GM21723 (cell line): ENCODE results near the gene CFAP299.
"Not testable (repeated sequence)": the region's sequence is repeated elsewhere in the genome, so short reads cannot be mapped to it uniquely, and the experiment has no call there.

Source experiments
- ATAC-seq: cut with Tn5 transposase; IDR thresholded peaks from one replicate; pipeline ENCODE4 v1.9.1; 2021; ENCODE audit warnings: mild to moderate bottlenecking, moderate library complexity; ENCODE audit not compliant: unreplicated experiment

The CFAP299 gene

DNA sequence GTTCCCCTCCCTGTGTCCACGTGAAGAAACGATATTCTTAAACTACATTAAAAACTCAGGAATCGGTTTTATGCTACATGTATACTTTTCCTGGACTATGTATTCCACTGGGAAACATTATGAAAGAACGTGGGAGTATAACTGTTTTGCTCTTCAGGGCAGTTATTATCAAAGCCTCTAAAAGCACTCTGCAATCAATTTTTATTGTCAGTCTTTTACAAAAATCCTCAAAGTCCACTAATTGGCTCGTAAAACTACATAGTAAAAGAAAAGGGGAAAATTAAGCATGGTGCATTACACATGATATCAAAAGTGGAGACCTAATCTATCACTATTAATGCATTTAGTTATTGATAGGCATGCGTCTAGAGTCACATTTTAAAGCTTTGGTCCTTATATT lies 11.4 kb upstream of the CFAP299 start:
- ATAC-seq = no peak

DNA sequence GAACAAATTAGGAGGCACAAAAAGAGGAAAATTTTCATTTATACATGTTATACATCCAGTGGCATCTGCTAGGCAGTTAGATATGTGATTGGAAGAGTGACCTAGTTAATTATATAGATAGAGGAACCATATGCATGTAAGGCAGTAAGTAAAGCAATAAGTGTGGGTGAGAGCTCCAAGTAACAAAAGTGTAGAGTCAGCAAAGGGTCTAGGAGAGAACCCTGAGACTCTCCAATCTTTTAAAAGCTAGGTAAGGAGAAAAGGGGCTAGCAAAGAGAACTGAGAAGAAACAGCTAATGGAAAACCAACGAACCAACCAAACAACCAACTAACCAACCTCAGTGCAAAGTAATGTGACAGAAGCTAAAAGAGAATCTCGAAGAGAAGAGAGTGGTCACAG lies 3.8 kb upstream of the CFAP299 start:
- no peak for ATAC-seq

DNA sequence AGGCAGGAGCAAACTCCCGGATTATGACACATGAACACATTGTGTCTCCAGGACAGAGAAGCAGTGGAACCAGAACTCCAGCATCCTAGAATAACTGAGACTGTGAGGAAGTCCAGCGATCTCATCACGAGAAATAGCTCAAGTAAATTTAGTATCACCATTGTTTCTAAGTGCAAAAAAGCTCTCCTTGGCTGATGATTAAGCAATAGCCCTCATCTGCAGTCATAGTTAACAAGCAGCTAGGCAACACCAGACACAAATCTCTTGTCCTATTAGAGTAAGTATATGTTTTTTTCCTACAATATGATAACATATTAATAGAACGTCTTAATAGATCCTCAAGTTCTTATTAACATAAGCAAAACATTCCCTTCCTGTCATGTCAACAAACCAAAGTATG lies 2.4 kb upstream of the CFAP299 start:
- ATAC-seq = no peak

DNA sequence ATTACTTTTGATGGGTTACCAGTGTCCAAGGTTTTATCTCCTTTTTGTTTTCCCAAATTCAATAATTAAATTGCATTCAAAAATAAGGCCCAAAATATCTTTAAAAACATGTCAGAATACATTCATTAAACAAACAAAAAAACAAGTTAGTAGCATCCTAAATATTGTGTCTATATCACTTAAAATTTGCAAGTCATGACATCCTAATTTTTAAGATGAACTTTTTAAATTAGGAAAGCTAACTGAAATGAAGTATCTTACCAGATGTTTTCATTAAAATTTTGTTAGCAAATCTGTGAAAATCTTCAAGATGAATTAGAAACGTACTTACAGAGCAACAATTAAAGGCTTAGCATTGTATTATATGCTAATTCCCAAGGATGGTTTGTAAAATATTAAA lies 962 bp upstream of the CFAP299 start:
- ATAC-seq = no peak

DNA sequence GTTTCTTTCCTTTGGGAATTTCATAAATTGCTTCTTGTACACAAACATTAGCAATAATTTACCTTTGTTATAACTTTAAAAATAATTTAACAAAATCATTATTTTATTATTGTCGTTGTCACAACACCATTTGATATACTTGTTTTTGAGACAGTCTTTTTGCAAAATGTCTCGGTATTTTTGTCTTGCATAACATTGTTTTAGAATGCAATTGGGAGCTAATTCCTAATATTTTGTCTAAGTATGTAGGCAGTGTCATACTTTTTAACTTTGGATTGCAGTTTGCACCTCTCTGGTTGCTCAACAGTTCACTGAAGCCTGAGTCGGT lies 340 bp upstream of the CFAP299 start:
- no peak for ATAC-seq

DNA sequence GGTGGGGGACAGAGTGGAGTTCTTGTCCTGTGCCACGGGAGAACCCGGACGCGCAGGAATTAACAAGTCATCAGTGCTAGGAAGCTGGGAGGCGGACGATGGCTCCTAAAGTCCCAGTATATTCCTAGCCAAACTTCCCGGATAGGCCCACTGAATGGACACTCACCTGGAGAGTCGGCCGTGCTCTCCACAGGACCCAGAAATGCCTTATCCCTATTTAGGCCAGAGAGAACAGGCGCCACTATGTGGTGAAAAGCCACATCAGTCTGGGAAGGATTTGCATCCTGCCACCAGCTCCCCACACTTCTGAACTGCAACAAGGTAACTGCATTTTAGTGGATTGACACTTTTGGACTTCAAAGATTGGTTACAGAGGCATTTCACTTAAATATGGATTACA lies 1.1 kb downstream of the CFAP299 start:
- ATAC-seq = no peak

DNA sequence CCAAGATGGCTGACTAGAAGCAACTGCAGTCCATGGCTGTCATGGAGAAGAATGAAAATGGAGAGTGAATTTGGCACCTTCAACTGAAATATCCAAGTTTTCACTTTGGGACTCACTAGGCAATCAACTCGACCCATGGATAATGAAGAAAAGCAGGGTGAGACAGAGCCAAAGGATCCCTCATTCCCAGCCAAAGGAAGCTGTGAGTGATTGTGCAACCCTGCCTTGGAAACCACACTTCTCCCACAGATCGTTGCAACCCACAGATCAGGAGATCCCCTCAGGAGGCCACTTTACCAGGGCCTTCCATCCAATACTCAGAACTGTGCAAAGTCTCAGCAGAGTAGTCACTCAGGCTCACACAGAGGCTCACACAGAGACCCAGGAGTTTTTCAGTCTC lies 4.5 kb downstream of the CFAP299 start:
- no peak for ATAC-seq

DNA sequence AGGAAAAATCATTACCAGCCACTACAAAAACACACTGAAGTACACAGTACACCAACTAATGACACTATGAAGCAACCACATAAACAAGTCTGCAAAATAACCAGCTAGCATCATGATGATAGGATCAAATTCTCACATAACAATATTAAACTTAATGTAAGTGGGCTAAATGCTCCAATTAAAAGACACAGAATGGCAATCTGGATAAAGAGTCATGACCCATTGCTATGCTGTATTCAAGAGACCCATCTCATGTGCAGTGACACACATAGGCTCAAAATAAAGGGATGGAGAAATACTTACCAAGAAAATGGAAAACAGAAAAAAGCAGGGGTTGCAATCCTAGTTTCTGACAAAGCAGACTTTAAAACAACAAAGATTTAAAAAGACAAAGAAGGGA lies 7.2 kb downstream of the CFAP299 start:
- ATAC-seq = not testable (repeated sequence)

DNA sequence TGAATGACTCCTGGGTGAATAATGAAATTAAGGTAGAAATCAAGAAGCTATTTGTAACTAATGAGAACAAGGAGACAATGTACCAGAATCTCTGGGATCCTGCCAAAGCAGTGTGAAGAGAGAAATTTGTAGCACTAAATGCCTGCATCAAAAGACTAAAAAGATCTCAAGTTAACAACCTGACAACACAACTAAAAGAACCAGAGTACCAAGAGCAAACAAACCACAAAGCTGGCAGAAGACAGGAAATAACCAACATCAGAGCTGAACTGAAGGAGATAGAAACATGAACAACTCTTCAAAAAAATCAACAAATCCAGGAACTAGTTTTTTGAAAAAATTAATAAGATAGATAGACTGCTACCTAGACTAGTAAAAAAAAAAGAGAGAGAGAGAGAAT lies 8.4 kb downstream of the CFAP299 start:
- no peak for ATAC-seq

DNA sequence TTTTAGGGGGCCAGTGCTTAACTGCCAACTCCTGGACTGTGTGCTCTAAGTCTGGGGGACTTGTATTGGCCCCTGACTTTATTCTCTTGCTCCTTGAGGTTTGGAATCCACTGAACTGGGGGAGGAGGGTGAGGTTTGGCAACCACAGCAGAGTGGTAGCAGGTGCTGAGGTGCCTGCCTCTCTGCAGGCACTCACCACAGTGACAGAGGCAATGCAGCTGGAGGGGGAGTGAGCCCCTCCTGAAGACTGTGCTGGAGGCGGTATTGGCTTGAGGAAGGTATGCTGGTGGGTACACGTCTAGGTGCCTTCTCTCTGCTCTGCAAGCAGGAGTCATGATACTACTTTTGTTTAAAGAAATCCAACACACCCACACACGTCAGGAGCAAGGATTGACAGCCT lies 24.6 kb downstream of the CFAP299 start:
- ATAC-seq = no peak

DNA sequence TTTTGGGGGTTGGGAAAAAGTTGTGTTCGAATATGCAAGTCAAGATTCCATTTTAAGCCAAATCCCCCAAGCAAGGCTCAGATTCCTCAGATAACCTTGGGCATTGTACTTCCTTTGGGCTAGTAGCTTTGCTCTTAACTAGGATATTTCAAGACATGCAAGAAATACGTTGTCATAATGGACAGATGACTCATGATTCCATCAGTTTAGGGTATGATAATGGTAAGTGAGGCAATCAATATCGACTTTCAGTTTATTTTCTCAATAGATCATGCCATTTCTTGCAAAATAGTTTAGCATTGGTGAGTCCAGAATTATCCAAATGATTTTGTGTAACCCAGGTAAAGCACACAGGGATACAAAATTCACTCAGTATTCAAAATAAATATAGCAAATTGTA lies 25.4 kb downstream of the CFAP299 start:
- ATAC-seq = no peak

DNA sequence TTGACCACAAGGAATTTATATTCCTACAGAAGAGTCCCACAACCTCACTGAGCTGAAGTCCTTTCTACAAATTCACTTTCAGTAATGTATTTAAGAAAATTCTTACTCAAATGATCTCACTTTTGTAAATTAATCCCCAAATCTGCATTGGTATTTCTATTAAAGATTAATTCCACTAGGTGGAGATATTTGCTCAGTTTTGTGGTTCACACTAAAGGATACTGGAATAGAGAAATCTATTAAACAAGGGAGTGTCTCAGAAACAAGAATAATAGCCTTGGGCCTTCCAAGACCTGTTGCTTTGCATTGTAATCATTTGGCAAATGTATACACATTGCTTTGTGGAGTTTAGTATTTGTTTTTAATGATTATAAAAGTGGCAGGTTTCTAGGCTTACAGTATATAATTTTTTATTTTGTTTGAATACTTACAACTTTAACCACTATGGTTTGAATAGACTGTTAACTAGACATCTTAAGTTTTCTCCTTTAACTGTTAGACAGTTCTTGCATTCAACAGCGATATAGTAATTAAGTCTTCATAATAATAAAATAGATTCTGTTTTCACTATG lies 25.9 kb downstream of the CFAP299 start:
- no peak for ATAC-seq

DNA sequence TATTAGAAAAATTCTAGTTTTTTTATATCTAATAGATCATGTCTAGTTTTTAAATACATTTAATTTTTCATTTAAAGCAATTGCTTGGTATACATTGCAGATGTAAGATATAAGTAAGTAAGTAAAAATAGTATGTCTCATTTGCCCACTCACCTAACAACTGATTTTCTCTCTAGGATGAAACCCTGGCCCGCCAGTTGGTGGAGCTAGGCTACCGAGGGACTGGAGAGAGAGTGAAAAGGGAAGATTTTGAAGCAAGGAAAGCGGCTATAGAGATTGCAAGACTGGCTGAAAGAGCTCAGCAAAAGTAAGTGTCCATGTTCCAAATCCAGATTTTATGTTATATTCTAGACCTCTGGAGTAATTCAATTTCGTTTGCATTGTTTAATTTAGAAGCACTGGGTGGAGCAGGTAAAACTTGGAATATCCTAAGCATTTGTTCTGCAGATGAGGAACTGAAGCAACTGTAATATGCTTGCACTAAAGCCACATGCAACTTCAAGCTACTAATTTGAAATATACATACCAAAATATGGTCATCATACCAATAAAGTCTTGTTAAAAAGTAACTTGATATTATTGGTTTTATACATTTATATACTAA lies 27.1 kb downstream of the CFAP299 start:
- peak; percentile 72 for ATAC-seq

DNA sequence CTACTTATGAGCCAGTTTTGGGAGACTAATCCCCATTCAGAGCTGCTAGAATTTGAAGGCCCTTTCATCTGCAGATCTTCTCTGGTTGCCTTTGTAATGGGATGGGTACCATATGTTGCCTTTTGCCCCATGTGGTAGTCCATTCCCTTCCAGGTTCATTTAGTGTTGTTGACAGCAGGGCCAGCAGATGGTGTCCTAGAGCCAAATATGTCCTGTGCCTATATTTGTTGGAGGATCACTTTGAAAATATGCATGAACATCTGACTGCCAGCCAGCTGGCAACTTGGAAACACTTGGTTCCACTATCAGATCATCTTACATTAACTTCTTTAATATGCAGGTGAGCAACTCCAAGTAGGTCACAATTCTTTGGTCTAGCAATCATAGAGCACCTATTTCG lies 30.4 kb downstream of the CFAP299 start:
- peak; percentile 84 for ATAC-seq

DNA sequence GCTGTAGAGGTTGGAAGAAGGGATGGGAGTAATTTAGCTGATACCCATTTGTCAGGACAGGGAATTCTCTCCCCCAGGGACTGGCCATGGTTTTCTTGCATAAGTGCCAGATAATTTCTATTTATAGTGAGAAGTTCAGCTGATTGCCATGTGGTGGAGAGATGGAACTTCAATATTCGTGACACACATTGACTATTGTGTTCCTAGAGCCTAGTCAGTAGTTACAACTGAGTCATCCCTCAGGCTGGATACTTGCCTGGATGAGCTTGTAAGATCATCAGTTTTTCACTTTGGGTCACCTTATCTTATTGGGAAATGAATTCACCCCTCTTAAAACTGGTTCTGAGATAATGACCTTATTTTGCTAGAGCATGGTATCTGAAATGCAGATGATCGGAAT lies 32.2 kb downstream of the CFAP299 start:
- ATAC-seq = no peak

DNA sequence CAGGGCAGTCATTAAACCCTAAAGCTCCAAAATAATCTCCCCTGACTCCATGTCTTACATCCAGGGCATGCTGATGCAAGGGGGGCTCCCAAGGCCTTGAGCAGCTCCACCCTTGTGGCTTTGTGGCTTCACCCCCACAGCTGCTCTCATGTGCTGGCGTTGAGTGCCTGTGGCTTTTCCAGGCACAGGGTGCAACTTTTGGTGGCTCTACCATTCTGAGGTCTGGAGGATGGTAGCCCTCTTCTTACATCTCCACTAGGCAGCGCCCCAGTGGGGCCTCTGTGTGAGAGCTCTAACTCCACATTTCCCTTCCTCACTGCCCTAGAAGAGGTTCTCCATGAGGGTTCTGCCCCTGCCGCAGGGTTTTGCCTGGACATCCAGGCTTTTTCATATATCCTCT lies 35.1 kb downstream of the CFAP299 start:
- ATAC-seq = no peak

DNA sequence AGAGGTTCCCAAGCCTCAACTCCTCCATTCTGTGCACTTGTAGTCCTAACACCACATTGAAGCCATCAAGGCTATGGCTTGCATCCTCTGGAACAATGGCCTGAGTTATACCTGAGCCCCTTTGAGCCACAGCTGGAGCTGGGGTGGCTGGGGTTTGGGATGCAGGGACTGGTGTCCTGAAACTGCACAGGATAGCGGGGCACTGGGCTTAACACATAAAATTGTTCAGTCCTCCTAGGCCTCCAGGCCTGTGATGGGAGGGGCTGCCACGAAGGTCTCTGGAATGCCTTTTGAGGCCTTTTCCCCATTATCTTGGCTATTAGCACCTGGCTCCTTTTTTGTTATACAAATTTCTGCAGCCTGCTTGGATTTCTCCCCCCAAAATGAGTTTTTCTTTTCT lies 35.5 kb downstream of the CFAP299 start:
- no peak for ATAC-seq

DNA sequence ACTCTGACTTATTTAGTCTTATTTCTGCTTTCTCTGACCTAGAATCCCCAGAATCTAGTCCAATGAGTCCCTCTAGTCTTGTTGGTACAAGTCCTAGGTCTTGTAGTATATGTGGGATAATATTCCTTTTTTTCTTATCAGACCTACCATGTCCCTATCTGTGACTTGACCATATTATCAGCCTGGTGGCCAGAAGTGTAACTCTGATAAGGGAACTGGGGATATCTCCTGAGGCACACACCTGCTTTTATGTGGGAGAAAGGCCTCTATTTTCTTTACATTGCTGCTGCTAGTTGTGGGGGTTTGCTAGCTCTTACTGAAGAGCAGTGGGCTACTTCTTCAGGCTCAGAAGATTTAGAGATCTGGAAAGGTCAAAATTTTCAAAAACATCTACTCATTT lies 38.6 kb downstream of the CFAP299 start:
- no peak for ATAC-seq

DNA sequence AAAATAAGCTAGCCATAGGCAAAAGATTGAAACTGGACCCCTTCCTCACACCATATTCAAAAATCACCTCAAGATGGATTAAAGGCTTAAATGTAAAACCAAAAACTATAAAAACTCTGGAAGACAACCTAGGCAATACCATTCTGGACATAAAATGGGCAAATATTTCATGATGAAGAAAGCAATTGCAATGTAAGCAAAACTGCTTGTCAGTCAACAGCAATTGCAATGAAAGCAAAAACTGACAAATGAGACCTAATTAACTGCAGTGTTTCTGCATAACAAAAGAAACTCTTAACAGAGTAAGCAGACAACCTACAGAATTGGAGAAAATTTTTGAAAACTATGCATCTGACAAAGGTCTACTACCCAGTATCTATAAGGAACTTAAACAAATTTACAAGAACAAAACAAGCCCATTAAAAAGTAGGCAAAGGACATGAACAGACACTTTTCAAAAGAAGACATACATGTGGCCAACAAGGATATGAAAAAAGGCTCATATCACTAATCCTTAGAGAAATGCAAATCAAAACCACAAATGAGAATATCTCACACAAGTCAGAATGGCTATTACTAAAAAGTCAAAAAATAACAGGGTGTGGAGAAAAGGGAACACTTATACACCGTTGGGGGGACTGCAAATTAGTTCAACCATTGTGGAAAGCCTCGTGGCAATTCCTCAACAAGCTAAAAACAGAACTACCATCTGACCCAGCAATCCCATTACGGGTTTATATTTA lies 46.7 kb downstream of the CFAP299 start:
- no peak for ATAC-seq

DNA sequence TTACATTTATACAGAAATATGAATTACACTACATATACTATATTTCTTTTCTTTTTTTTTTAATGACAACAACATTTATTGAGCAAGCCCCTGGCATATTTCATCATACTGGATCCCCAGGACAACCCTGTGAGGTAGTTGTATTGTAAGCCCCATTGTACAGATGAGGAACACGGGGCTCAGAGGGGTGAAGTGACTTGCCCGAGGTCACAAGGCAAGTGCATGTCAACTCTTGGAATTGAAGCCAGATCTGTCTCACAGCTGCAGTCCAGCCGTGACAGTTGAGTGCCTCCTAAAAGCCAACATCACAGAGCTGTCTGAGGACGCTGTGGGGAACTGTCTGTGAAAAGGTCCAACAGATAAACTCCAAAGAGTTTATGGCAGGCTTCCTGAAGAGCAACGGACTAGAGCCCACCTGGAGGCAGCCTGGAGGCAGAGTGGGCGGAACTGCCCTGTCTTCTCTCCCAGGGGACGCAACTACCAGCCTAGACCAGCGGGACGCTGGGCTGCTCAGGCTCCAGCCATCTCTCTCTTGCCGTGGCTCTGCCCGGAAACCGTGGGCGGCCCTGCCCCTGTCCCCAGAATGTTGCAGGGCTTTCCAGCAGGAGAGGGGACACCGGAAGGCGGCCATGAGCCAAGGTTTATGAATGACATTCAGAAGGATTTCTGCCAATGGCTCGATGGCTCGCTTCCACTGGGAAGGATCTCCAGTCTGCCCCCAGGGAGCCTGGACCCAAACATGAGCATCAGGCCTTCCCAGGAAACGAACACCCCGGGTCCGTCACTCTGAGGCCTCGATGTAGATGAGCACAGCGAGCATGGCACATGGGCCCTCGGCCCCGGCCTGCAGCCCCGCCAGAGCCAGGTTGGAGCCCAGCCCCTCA lies 50.1 kb downstream of the CFAP299 start:
- no peak for ATAC-seq

DNA sequence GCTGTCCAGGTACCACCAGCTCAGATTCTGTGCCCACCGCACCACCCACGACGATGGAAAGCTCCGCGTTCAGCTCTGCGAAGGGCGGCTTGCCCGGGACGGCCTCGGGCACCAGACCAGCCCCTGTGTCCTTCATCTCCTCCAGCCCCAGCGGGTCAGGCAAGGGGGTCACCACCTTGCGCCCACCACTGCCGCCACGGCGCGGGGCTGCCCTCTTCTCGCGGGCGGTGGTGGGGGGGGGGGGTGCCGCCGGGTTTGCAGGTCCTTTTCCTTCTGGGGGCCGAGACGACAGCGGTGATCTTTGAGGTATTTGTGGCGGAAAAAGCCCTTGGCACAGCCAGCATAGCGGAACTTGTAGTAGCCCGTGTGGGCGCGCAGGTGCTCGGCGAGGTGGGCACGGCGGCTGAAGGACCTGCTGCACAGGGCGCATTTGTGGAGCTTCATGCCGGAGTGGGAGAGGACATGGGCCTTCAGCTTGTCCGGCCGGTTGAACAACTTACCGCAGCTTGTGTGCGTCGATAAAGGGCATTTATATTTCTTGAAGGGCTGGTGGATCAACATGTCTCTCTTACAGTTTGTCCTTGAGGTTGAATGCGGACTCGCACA lies 50.9 kb downstream of the CFAP299 start:
- no peak for ATAC-seq
